Body of pancreas (tissue), 4 donors: ENCODE results near the gene MMP24OS. TPM values are rescaled to one million over a fixed set of nuclear protein-coding genes. Genes with fewer than 3 reads are reported as not detected.
"Not testable (repeated sequence)": the region's sequence is repeated elsewhere in the genome, so short reads cannot be mapped to it uniquely, and the experiment has no call there.

ENCODE experiments used
- ATAC-seq: fragments of 150-250 bp; one replicate; pipeline ENCODE4 v1.9.1; 2016
- DNase-seq, 4 donors: peaks; one replicate each; pipeline ENCODE4 v3.0.0-alpha.2; 2019
- H3K27ac ChIP-seq, 4 donors: fragments of 200-600 bp; sonication (generic); 1 replicate in 3 of 4; 2 replicates in 1 of 4; pipeline versions ENCODE4 v1.5.1 to v1.6.1; 2016 to 2019; ENCODE audit warnings: mild to moderate bottlenecking in 1 of 4, mixed read lengths in 1 of 4, moderate library complexity in 1 of 4
- H3K27me3 ChIP-seq, 2 donors: fragments of 200-600 bp; sonication (generic); one replicate each; pipeline ENCODE4 v1.6.0; 2016; ENCODE audit warnings: mild to moderate bottlenecking in 1 of 2
- H3K36me3 ChIP-seq, 2 donors: fragments of 200-600 bp; sonication (generic); replicated peaks in 1 of 2; 2 replicates each; pipeline ENCODE4 v1.5.1; 2016; ENCODE audit warnings: low read depth in 2 of 2; ENCODE audit not compliant: insufficient read depth in 1 of 2
- H3K4me1 ChIP-seq: fragments of 200-600 bp; sonication (generic); one replicate; pipeline ENCODE4 v1.6.0; 2016
- H3K4me3 ChIP-seq, 2 donors: fragments of 200-600 bp; sonication (generic); 1 replicate in 1 of 2; 2 replicates in 1 of 2; pipeline ENCODE4 v1.5.1; 2016 to 2019
- H3K9me3 ChIP-seq, 3 donors: fragments of 200-600 bp; sonication (generic); 1 replicate in 2 of 3; 2 replicates in 1 of 3; pipeline ENCODE4 v1.5.1; 2016
- POLR2A ChIP-seq, 3 donors: fragments of 450-650 bp; IDR thresholded peaks; one replicate each; pipeline ENCODE4 v1.6.1; 2016; ENCODE audit warnings: antibody characterized with exemption in 3 of 3, mild to moderate bottlenecking in 2 of 3
- WGBS, 2 donors: methylation state at CpG; one replicate each; pipeline ENCODE4 v1.1.5; 2017; 5-methylcytosine and 5-hydroxymethylcytosine counted together
- intact Hi-C: fragments of 100-400 bp; cut with DNase I; formaldehyde crosslinking; loops from one replicate; pipeline ENCODE4 v1.15.1; 2023
- total RNA-seq, 2 donors: library from RNA; depleted of rRNA; stranded (reverse); fragments of >200 nt; gene quantifications; one replicate each; pipeline ENCODE4 v1.1.0, GENCODE V29; 2016
- TF ChIP-seq, protein P1 (sequence below), 7 experiments: fragments of 450-650 bp in 4 of 7; fragments of 200-600 bp in 3 of 7; sonication (generic) in 3 of 7; IDR thresholded peaks; one replicate each; pipeline ENCODE4 v1.5.1; 2016 to 2019; ENCODE audit warnings: antibody characterized with exemption in 7 of 7

The MMP24OS gene
- total RNA-seq, 2 donors from 2014 or later = 20.4 to 27.5 TPM

DNA sequence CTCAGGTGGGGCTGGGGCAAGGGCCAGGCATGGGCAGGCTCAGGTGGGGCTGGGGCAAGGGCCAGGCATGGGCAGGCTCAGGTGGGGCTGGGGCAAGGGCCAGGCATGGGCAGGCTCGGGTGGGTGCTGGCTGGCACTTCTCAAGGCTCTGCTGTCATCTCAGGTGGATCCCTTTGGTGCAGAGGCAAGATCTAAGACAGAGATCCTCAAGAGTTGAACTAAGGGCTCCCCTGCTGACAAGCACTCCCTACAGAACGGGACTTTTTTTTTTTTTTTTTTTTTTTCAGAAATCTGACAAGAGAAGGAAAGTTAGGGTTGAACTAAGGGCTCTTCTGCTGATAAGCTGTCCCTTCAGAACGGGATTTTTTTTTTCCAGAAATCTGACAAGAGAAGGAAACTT lies 24.9 kb downstream of the MMP24OS start:
- Histone ChIP-seq H3K4me3 (no peak overlapping the region), H3K9me3 (no peaks in the 10 kb centered on the region), H3K27ac (no peak overlapping the region), H3K27me3 (no peaks in the 10 kb centered on the region), H3K36me3 (no peaks in the 10 kb centered on the region), H3K4me1 (peaks cover 12% of the 10 kb centered on the region)
- TF ChIP-seq, protein P1, sequence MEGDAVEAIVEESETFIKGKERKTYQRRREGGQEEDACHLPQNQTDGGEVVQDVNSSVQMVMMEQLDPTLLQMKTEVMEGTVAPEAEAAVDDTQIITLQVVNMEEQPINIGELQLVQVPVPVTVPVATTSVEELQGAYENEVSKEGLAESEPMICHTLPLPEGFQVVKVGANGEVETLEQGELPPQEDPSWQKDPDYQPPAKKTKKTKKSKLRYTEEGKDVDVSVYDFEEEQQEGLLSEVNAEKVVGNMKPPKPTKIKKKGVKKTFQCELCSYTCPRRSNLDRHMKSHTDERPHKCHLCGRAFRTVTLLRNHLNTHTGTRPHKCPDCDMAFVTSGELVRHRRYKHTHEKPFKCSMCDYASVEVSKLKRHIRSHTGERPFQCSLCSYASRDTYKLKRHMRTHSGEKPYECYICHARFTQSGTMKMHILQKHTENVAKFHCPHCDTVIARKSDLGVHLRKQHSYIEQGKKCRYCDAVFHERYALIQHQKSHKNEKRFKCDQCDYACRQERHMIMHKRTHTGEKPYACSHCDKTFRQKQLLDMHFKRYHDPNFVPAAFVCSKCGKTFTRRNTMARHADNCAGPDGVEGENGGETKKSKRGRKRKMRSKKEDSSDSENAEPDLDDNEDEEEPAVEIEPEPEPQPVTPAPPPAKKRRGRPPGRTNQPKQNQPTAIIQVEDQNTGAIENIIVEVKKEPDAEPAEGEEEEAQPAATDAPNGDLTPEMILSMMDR (IDR thresholded peaks at IDR 0.05) = no peak
- TF ChIP-seq POLR2A (IDR thresholded peaks at IDR 0.05) = no peak
- DNase-seq (no peak), ATAC-seq (no peak)
- intact Hi-C loops = no loop called here
- 76 to 81% methylated on average over 3 of the region's 3 CpGs for WGBS, 2 donors

- not testable (repeated sequence) for H3K27ac ChIP-seq
Observed at GRCh38 chr20:35252598-35252997, 25.3 kb downstream of the MMP24OS start.

DNA sequence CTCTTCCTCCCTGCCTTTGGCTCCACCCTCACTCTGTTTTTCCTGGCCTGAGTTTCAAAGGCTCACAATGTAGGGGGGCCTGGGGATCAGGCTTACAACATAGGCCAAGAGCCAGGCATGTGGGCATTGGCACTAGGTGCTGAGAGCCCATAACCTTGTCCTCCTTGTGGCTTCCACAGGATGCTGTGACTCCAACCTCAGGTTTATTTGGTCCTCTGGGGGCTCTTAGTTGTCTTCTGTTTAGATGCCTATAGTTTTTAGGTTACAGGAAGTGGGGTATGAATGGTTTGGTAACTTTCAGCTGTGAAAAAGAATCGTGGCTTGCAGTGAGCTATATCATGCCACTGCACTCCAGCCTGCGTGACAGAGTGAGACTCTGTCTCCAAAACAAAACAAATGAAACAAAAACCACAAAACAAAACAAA lies 25.9 kb downstream of the MMP24OS start:
- no peak for DNase-seq
- no peaks in the 10 kb centered on the region for H3K9me3 ChIP-seq
- no peak for ATAC-seq
- H3K27me3 ChIP-seq = no peaks in the 10 kb centered on the region
- no peak for TF ChIP-seq POLR2A (IDR thresholded peaks at IDR 0.05)
- TF ChIP-seq, protein P1 (IDR thresholded peaks at IDR 0.05) = no peak
- no peak overlapping the region for H3K27ac ChIP-seq
- no peak overlapping the region for H3K4me3 ChIP-seq
- H3K4me1 ChIP-seq = peaks cover 2% of the 10 kb centered on the region
- 54 to 57% methylated on average over 2 of the region's 2 CpGs for WGBS, 2 donors
- H3K36me3 ChIP-seq = no peaks in the 10 kb centered on the region
- intact Hi-C loops = no loop called here

More at GRCh38 chr20:35252598-35252997, 25.3 kb downstream of the MMP24OS start:
- DNase-seq, H3K27me3 ChIP-seq, H3K36me3 ChIP-seq, H3K4me3 ChIP-seq, H3K9me3 ChIP-seq, intact Hi-C loops, H3K4me1 ChIP-seq, ATAC-seq: not testable (repeated sequence)
- 93 to 100% methylated on average over 1 to 2 of the region's 2 CpGs for WGBS, 2 donors

DNA sequence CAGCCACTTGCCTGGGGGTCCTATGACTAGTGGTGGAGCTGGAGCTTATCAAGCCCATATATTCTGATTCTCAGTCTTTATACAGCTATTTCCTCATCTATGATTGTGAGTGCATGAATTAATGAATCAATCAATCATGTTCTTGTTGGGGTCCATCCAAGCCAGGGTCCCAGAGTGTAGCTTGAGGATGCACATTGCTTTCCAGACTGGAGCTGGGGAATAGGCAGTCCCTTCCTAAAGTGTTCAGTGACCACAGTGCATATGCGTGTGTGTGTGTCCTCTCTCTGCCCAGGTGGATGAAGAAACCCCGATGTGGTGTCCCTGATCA lies 26.3 kb downstream of the MMP24OS start:
- intact Hi-C loops = no loop called here
- 77 to 93% methylated on average over 2 of the region's 2 CpGs for WGBS, 2 donors
- no peaks in the 10 kb centered on the region for H3K9me3 ChIP-seq
- no peaks in the 10 kb centered on the region for H3K36me3 ChIP-seq
- TF ChIP-seq POLR2A (IDR thresholded peaks at IDR 0.05) = no peak
- TF ChIP-seq, protein P1 (IDR thresholded peaks at IDR 0.05) = no peak
- no peaks in the 10 kb centered on the region for H3K4me1 ChIP-seq
- ATAC-seq (no peak), DNase-seq (no peak)
- H3K27ac ChIP-seq = no peak overlapping the region
- no peak overlapping the region for H3K4me3 ChIP-seq
- no peaks in the 10 kb centered on the region for H3K27me3 ChIP-seq

DNA sequence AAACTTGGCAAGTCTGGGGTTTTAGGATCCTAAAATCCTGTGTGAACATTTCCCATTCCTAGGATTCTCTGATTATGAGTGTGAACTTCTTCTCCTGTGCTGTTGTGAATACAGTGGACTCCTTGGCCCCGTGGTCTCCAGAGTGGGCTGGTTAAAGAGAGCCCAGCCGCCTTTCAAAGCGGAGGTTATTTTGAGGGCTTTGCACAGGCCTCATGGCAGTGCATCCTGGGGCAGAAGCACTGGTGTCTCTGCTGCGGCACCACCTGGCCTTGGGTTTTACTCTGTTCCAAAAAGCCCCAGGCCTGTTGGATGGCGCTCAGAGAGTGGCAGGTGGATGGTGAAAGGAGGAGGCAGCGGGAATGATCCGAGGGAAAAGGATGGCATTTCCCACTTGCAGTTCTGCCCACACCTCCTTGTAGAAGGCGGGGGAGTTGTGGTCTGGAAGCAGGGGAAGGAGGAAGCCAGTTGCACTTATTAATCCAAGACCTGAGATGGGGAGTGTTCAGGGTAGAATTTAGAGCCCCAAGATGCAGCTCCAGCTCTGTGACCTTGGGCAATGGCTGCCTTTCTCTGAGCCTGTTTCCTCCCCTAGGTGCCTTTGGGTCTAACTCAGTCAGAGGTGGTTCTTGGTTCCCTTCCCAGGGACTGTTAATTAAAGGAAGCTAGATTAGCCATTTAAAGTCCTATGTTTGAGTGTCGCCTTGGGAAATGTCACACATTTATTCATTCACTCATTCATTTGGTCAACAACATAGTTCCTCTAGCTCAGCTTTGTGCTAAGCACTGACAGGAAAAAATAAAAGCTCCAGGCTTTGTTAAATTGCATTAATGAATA lies 29.1 kb downstream of the MMP24OS start:
- intact Hi-C loops = no loop called here
- DNase-seq (no peak), ATAC-seq (no peak)
- 76 to 83% methylated on average over 5 to 9 of the region's 9 CpGs for WGBS, 2 donors
- H3K36me3 ChIP-seq = no peaks in the 10 kb centered on the region
- no peaks in the 10 kb centered on the region for H3K27me3 ChIP-seq
- TF ChIP-seq, protein P1 (IDR thresholded peaks at IDR 0.05) = no peak
- TF ChIP-seq POLR2A (IDR thresholded peaks at IDR 0.05) = no peak
- no peaks in the 10 kb centered on the region for H3K4me1 ChIP-seq
- no peak overlapping the region for H3K4me3 ChIP-seq
- no peak overlapping the region for H3K27ac ChIP-seq
- no peaks in the 10 kb centered on the region for H3K9me3 ChIP-seq
